Measurements from ENCODE around the gene CXorf49.

DNA sequence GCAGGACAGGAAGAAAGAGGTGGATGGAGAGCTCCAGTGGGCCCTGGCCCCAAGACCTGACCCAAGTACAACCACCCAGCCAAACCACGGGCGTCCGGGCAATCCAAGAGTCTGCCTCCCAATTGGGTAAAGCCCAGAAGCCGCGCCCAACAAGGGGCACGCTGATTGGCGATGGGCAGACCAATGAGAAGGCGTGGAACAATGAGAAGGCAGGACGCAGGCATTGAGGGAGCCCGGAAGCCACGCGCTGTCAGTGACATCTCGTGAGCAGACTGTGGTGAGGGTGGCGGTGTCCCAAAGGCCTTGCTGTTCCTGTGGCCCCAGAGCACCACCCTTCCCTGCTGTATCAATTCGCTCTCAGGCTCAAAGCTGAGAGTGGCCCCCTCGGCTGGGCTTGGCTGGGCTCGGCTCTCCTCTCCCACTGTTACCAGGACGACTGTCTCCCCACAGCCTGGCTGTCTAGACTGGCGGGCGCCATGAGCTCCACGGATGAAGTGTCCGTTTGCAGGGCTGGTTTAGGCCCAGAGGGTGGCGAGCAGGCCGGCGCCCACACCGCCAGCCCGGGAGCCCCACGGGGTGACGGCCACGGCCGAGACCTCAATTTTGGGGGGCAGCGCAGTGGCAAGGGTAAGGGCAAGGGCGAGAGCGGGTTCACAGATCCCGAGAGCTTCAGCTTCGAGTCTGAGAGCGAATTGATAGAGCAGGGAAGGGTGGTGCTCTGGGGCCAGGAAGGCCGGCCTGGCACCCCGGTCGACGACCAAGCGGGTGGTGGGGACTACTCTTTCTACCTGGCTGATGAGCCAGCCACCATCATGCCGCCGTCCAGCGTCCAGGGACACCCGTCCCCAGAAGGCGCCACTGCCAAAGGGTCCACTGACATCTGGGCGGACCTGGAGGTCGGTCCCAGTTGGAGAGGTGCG, 50.5 kb downstream of the CXorf49 start, which contains the start of gene LOC101059915:
- TF ChIP-seq EZH2 (IDR thresholded peaks at IDR 0.05) (no peak), POLR2AphosphoS5 (IDR thresholded peaks at IDR 0.05; ENCODE audit: borderline replicate concordance, low read depth, low read length) (no peak)

Data from SK-N-MC (cell line).